ENCODE data around the gene MYB.

MYB gene

DNA sequence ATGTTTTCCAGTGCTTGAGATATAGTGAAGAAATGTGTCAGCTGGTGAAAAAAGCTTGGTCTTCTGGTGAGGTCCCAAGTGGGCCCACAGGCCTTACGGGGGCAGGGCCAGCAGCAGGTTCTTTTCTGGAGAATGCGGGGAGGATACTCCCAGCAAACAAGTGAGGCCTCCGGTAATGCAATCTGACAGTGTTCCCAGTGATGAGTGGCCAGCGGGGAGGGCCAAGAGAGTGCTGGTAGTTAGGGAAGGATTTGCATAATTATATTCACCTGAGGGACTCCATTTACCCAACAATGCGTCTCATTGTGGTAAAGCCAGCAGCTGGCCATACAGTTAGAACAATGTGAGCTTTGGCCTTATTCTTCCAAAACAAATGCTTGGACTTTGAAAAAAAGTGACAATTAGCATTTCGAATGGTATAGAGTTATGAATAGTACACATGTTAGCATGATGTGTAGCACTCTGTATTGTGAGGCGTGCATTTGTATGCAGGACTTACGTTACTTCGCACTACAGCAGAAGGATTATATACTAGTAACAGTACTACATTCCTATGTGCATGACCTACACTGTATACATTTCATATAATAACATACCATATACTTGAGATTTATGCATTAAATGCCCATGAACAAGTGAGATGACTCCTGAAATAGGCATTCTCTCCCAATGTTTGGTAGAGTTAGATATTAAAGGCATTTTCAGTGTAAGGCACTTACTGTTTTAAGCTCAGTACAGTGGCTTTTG is 69.8 kb downstream of the MYB start:
- H3K79me2 ChIP-seq (ENCODE audit: insufficient read depth, low read length), result no peaks in the 10 kb centered on the region
- no peaks in the 10 kb centered on the region for H3K9me2 ChIP-seq (replicated peaks; ENCODE audit: low read depth, low read length)
- H3K4me1 ChIP-seq (ENCODE audit: insufficient read depth, low read length, poor library complexity, severe bottlenecking), result peaks cover 63% of the 10 kb centered on the region
- no peaks in the 10 kb centered on the region for H3K9me3 ChIP-seq (ENCODE audit: insufficient read depth, low read depth, low read length)
- no peaks in the 10 kb centered on the region for H3F3A ChIP-seq (ENCODE audit: low read depth)
- TF ChIP-seq CTCF (conservative IDR thresholded peaks at IDR 0.05; ENCODE audit: low read length) (no peak), EZH2phosphoT487 (IDR thresholded peaks at IDR 0.05; ENCODE audit: borderline replicate concordance) (no peak)
- H3K27me3 ChIP-seq (ENCODE audit: insufficient read depth, low read length, poor library complexity, severe bottlenecking), result no peaks in the 10 kb centered on the region
- no peaks in the 10 kb centered on the region for H4K20me1 ChIP-seq (ENCODE audit: insufficient read depth, low read length, poor library complexity, severe bottlenecking)
- no peak overlapping the region for H3K4me2 ChIP-seq (ENCODE audit: low read depth, low read length, poor library complexity, severe bottlenecking)
- peak overlapping the region; percentile 17 for H3K9ac ChIP-seq (ENCODE audit: low read depth, low read length, poor library complexity, severe bottlenecking)
- peak overlapping the region; percentile 35; the same call in 1 of the 2 replicates for H2AFZ ChIP-seq (ENCODE audit: low read length)
- H3K4me3 ChIP-seq (ENCODE audit: low read length, poor library complexity, severe bottlenecking), result no peak overlapping the region
- no peaks in the 10 kb centered on the region for H3K36me3 ChIP-seq (ENCODE audit: insufficient read depth, low read length)

DNA sequence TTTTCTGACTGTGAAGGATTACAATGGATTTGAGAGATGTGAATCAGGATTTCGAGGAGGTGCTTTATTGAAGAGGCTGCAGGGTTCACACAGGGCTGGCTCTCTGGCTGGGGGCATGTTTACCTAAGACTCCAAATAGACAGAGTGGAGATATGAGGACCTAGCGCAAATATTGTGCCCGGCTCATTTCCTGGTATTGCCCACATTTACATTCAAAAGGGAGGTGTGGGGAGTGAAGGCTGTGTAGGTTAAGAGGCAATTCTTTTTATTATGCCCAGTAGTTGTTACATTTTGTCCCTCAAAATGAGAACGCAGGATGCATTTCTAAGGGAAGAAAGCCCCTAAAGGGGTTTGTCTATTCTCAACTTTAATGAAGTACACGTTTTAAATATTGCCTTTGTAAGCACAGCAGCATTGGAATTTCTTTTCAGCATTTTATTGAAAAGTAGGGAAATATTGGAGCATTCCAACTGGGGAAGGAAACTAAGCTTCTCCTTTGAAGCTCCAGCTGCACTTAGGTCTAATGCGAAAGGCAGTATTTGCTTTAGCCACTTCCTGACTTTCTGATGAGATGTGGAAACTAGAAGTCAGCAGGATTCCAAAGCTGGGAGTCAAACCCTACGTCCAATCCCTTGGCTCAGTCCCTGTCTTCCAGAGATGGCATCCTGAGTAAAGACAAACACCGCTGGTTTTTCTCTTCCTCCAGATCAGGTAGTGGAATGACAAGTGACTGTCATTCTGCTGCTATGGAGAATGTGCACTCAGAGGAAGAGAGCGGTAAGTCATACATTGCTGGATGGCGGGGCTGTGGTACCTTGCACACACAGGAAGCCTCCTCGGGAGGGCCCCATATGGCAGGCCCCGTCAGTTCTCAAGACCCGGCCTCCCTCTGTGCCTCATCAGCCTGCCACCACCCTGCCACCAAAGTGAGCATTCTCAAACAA is 70.7 kb downstream of the MYB start:
- Histone ChIP-seq H3K9ac (ENCODE audit: low read depth, low read length, poor library complexity, severe bottlenecking) (peak overlapping the region; percentile 17), H3K9me3 (ENCODE audit: insufficient read depth, low read depth, low read length) (no peaks in the 10 kb centered on the region), H3K79me2 (ENCODE audit: insufficient read depth, low read length) (no peaks in the 10 kb centered on the region), H3K9me2 (replicated peaks; ENCODE audit: low read depth, low read length) (no peaks in the 10 kb centered on the region), H3K4me1 (ENCODE audit: insufficient read depth, low read length, poor library complexity, severe bottlenecking) (peaks cover 65% of the 10 kb centered on the region), H4K20me1 (ENCODE audit: insufficient read depth, low read length, poor library complexity, severe bottlenecking) (no peaks in the 10 kb centered on the region), H2AFZ (ENCODE audit: low read length) (peak overlapping the region; percentile 35; the same call in 1 of the 2 replicates), H3K27me3 (ENCODE audit: insufficient read depth, low read length, poor library complexity, severe bottlenecking) (no peaks in the 10 kb centered on the region), H3K4me2 (ENCODE audit: low read depth, low read length, poor library complexity, severe bottlenecking) (peak overlapping the region; percentile 36), H3K36me3 (ENCODE audit: insufficient read depth, low read length) (no peaks in the 10 kb centered on the region), H3K4me3 (ENCODE audit: low read length, poor library complexity, severe bottlenecking) (no peak overlapping the region), H3F3A (ENCODE audit: low read depth) (no peaks in the 10 kb centered on the region)
- TF ChIP-seq EZH2phosphoT487 (IDR thresholded peaks at IDR 0.05; ENCODE audit: borderline replicate concordance) (no peak), CTCF (conservative IDR thresholded peaks at IDR 0.05; ENCODE audit: low read length) (no peak)

DNA sequence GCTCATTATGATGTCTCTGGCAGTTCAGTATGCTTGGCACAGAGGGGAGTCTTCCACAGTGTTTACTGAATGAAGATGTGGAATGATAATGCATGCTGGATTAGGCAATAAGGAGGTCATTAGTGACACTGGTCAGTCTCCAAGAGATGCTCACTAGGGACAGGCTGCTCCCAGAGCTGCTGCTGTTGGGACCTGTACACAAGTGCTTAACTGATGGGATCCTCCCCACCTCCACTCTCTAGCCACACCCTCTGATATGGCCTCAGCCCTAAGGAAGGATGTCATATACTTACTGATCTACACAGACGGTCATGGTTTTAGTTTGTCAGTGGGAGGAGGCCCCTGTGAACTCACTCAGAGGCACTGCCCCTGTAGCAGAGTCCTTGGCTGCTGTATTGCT is 73.4 kb downstream of the MYB start:
- Histone ChIP-seq H3K36me3 (ENCODE audit: insufficient read depth, low read length) (no peaks in the 10 kb centered on the region), H3F3A (ENCODE audit: low read depth) (no peaks in the 10 kb centered on the region), H2AFZ (ENCODE audit: low read length) (no peak overlapping the region), H3K9me2 (replicated peaks; ENCODE audit: low read depth, low read length) (no peaks in the 10 kb centered on the region), H3K9ac (ENCODE audit: low read depth, low read length, poor library complexity, severe bottlenecking) (peak overlapping the region; percentile 4), H3K9me3 (ENCODE audit: insufficient read depth, low read depth, low read length) (no peaks in the 10 kb centered on the region), H3K79me2 (ENCODE audit: insufficient read depth, low read length) (no peaks in the 10 kb centered on the region), H3K27me3 (ENCODE audit: insufficient read depth, low read length, poor library complexity, severe bottlenecking) (no peaks in the 10 kb centered on the region), H3K4me1 (ENCODE audit: insufficient read depth, low read length, poor library complexity, severe bottlenecking) (peaks cover 76% of the 10 kb centered on the region), H4K20me1 (ENCODE audit: insufficient read depth, low read length, poor library complexity, severe bottlenecking) (no peaks in the 10 kb centered on the region), H3K4me3 (ENCODE audit: low read length, poor library complexity, severe bottlenecking) (no peak overlapping the region), H3K4me2 (ENCODE audit: low read depth, low read length, poor library complexity, severe bottlenecking) (no peak overlapping the region)
- TF ChIP-seq CTCF (conservative IDR thresholded peaks at IDR 0.05; ENCODE audit: low read length) (no peak), EZH2phosphoT487 (IDR thresholded peaks at IDR 0.05; ENCODE audit: borderline replicate concordance) (no peak)
